Astrocyte (in vitro differentiated cells and primary cell): ENCODE results near the gene TBATA. TPM values are rescaled to one million over a fixed set of nuclear protein-coding genes. Genes with fewer than 3 reads are reported as not detected.
A peak's percentile ranks its signal among the peaks of the same experiment; 100 is the strongest.

ENCODE experiments used
- DNase-seq: peaks from one replicate; pipeline ENCODE4 v3.0.0-alpha.2; 2010; ENCODE audit warnings: low read depth
- FAIRE-seq: peaks from 2 replicates; lab custom pipeline; 2011; peaks lifted over from hg19 to GRCh38; lab: Jason Lieb, UNC
- H2AFZ ChIP-seq: 2 replicates; pipeline ENCODE4 v1.6.0; 2012; ENCODE audit warnings: low read depth, low read length, inconsistent platforms
- H3K27ac ChIP-seq: 2 replicates; pipeline ENCODE4 v1.5.1; 2011; ENCODE audit warnings: low read depth, low read length, inconsistent platforms
- H3K27me3 ChIP-seq: 2 replicates; pipeline ENCODE4 v1.6.0; 2011; ENCODE audit warnings: low read length, inconsistent platforms; ENCODE audit not compliant: insufficient read depth
- H3K36me3 ChIP-seq: 2 replicates; pipeline ENCODE4 v1.5.1; 2011; ENCODE audit warnings: low read length, inconsistent platforms; ENCODE audit not compliant: insufficient read depth
- H3K4me1 ChIP-seq: 2 replicates; pipeline ENCODE4 v1.5.1; 2011; ENCODE audit warnings: low read length, inconsistent platforms; ENCODE audit not compliant: insufficient read depth
- H3K4me2 ChIP-seq: 2 replicates; pipeline ENCODE4 v1.6.0; 2012; ENCODE audit warnings: low read length, inconsistent platforms
- H3K4me3 ChIP-seq: 2 replicates; pipeline ENCODE4 v1.5.1; 2011; ENCODE audit warnings: low read depth, mild to moderate bottlenecking, low read length, inconsistent platforms; ENCODE audit not compliant: insufficient read depth
- H3K79me2 ChIP-seq: 2 replicates; pipeline ENCODE4 v1.6.0; 2012; ENCODE audit warnings: mild to moderate bottlenecking, low read length, inconsistent platforms; ENCODE audit not compliant: insufficient read depth
- H3K9ac ChIP-seq: 2 replicates; pipeline ENCODE4 v1.6.0; 2012; ENCODE audit warnings: mild to moderate bottlenecking, low read length, inconsistent platforms
- H3K9me3 ChIP-seq: 2 replicates; pipeline ENCODE4 v1.5.1; 2012; ENCODE audit warnings: low read depth, mild to moderate bottlenecking, low read length, inconsistent platforms; ENCODE audit not compliant: insufficient read depth
- H4K20me1 ChIP-seq: 2 replicates; pipeline ENCODE4 v1.6.0; 2012; ENCODE audit warnings: low read length, inconsistent platforms; ENCODE audit not compliant: insufficient read depth
- H3K27ac Mint-ChIP-seq: one replicate; pipeline ENCODE4 v1.8.0; 2021; ENCODE audit warnings: mild to moderate bottlenecking, mixed read lengths; ENCODE audit not compliant: unreplicated experiment
- H3K27me3 Mint-ChIP-seq: one replicate; pipeline ENCODE4 v1.8.0; 2021; ENCODE audit warnings: low read depth, mixed read lengths; ENCODE audit not compliant: unreplicated experiment
- H3K36me3 Mint-ChIP-seq: one replicate; pipeline ENCODE4 v1.8.0; 2021; ENCODE audit warnings: low read depth, mixed read lengths; ENCODE audit not compliant: unreplicated experiment
- H3K4me1 Mint-ChIP-seq: one replicate; pipeline ENCODE4 v1.8.0; 2021; ENCODE audit warnings: low read depth, mixed read lengths; ENCODE audit not compliant: unreplicated experiment
- H3K4me3 Mint-ChIP-seq: one replicate; pipeline ENCODE4 v1.8.0; 2021; ENCODE audit warnings: mild to moderate bottlenecking, moderate library complexity, mixed read lengths; ENCODE audit not compliant: unreplicated experiment
- H3K9me3 Mint-ChIP-seq: one replicate; pipeline ENCODE4 v1.8.0; 2021; ENCODE audit warnings: mild to moderate bottlenecking, mixed read lengths; ENCODE audit not compliant: unreplicated experiment
- CTCF ChIP-seq: IDR thresholded peaks from 2 replicates; pipeline ENCODE4 v1.5.1; 2011; ENCODE audit warnings: low read depth, mild to moderate bottlenecking, inconsistent platforms, low read length, moderate library complexity; ENCODE audit not compliant: insufficient read depth
- EZH2 ChIP-seq: IDR thresholded peaks from 2 replicates; pipeline ENCODE4 v1.6.1; 2012; ENCODE audit warnings: mild to moderate bottlenecking, low read length, inconsistent platforms; ENCODE audit not compliant: insufficient read depth
- total RNA-seq: library from RNA; stranded (reverse); gene quantifications from 2 replicates; pipeline ENCODE4 v1.2.1, GENCODE V29; 2021

Gene TBATA
- total RNA-seq, 1 donor from 2014 or later = not detected

GRCh38 chr10:70811881-70812280 lies 26.7 kb upstream of the TBATA start:
- peaks cover 4% of the 10 kb centered on the region for H3K79me2 ChIP-seq
- H3K4me3 Mint-ChIP-seq = peak overlapping the region; percentile 51
- peaks cover 6% of the 10 kb centered on the region for H3K4me1 ChIP-seq
- DNase-seq = no peak
- H3K36me3 Mint-ChIP-seq = peaks cover 2% of the 10 kb centered on the region
- no peaks in the 10 kb centered on the region for H3K9me3 ChIP-seq
- no peak overlapping the region for H3K27ac Mint-ChIP-seq
- H3K27me3 ChIP-seq = no peaks in the 10 kb centered on the region
- H3K36me3 ChIP-seq = no peaks in the 10 kb centered on the region
- H3K27ac ChIP-seq = no peak overlapping the region
- H3K4me3 ChIP-seq = no peak overlapping the region
- H3K27me3 Mint-ChIP-seq = peaks cover 3% of the 10 kb centered on the region
- TF ChIP-seq EZH2 = no peak
- TF ChIP-seq CTCF = no peak
- no peak overlapping the region for H3K4me2 ChIP-seq
- H3K4me1 Mint-ChIP-seq = peaks cover 26% of the 10 kb centered on the region
- H3K9me3 Mint-ChIP-seq = peaks cover 3% of the 10 kb centered on the region
- peaks cover 5% of the 10 kb centered on the region for H4K20me1 ChIP-seq
- H3K9ac ChIP-seq = no peak overlapping the region
- FAIRE-seq = no peak
- no peak overlapping the region for H2AFZ ChIP-seq

- H3K36me3 Mint-ChIP-seq = peaks cover 2% of the 10 kb centered on the region
- no peak overlapping the region for H3K9ac ChIP-seq
- no peak overlapping the region for H3K4me3 ChIP-seq
- H3K4me1 ChIP-seq = peaks cover 3% of the 10 kb centered on the region
- no peak overlapping the region for H3K27ac Mint-ChIP-seq
- H3K9me3 Mint-ChIP-seq = no peaks in the 10 kb centered on the region
- TF ChIP-seq CTCF = no peak
- no peak for TF ChIP-seq EZH2
- H3K27me3 Mint-ChIP-seq = peaks cover 3% of the 10 kb centered on the region
- no peak overlapping the region for H3K4me3 Mint-ChIP-seq
- no peaks in the 10 kb centered on the region for H4K20me1 ChIP-seq
- peaks cover 24% of the 10 kb centered on the region for H3K4me1 Mint-ChIP-seq
- DNase-seq = no peak
- H3K9me3 ChIP-seq = no peaks in the 10 kb centered on the region
- H3K4me2 ChIP-seq = no peak overlapping the region
- no peaks in the 10 kb centered on the region for H3K27me3 ChIP-seq
- H2AFZ ChIP-seq = no peak overlapping the region
- no peaks in the 10 kb centered on the region for H3K36me3 ChIP-seq
- H3K27ac ChIP-seq = no peak overlapping the region
- no peaks in the 10 kb centered on the region for H3K79me2 ChIP-seq
- FAIRE-seq = no peak
These were observed 25.8 kb upstream of the TBATA start for GRCh38 chr10:70810967-70811366.

- H3K4me3 Mint-ChIP-seq = no peak overlapping the region
- H3K36me3 Mint-ChIP-seq = peaks cover 4% of the 10 kb centered on the region
- Histone ChIP-seq H3K27me3 (no peaks in the 10 kb centered on the region), H3K36me3 (no peaks in the 10 kb centered on the region), H3K79me2 (no peaks in the 10 kb centered on the region), H3K4me3 (no peak overlapping the region), H3K9ac (no peak overlapping the region), H2AFZ (no peak overlapping the region), H4K20me1 (no peaks in the 10 kb centered on the region), H3K4me2 (no peak overlapping the region), H3K27ac (no peak overlapping the region), H3K9me3 (no peaks in the 10 kb centered on the region), H3K4me1 (peaks cover 4% of the 10 kb centered on the region)
- no peaks in the 10 kb centered on the region for H3K9me3 Mint-ChIP-seq
- H3K27me3 Mint-ChIP-seq = peaks cover 3% of the 10 kb centered on the region
- H3K27ac Mint-ChIP-seq = no peak overlapping the region
- DNase-seq (peak; percentile 32), FAIRE-seq (no peak)
- TF ChIP-seq EZH2 = no peak
- TF ChIP-seq CTCF = no peak
- peaks cover 23% of the 10 kb centered on the region for H3K4me1 Mint-ChIP-seq
These were observed 24.5 kb upstream of the TBATA start for GRCh38 chr10:70809726-70810125.
